ENCODE results near the gene HNRNPK.

DNA sequence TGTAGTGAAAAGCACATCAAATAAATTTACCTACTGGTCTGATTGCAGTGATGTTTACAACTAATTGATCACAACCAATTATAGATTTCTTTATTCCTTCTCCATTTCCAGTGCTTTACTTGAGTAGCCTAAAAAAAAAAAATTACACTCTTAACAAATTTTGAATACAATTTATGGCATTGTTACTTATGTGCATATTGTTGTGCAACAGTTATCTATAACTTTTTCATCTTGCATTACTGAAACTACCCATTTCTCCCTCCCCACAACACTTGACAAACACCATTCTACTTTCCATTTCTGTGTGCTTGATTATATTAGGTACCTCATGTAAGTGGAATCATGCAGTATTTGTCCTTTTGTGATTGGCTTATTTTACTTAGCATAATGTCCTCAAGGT lies 12.9 kb upstream of the HNRNPK start:
- no peak for TF ChIP-seq FOXK1 (CRISPR knock-in tag; IDR thresholded peaks at IDR 0.05)
- TF ChIP-seq, protein P1, sequence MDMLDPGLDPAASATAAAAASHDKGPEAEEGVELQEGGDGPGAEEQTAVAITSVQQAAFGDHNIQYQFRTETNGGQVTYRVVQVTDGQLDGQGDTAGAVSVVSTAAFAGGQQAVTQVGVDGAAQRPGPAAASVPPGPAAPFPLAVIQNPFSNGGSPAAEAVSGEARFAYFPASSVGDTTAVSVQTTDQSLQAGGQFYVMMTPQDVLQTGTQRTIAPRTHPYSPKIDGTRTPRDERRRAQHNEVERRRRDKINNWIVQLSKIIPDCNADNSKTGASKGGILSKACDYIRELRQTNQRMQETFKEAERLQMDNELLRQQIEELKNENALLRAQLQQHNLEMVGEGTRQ (CRISPR knock-in tag; IDR thresholded peaks at IDR 0.05), result no peak
- TF ChIP-seq, protein P2, sequence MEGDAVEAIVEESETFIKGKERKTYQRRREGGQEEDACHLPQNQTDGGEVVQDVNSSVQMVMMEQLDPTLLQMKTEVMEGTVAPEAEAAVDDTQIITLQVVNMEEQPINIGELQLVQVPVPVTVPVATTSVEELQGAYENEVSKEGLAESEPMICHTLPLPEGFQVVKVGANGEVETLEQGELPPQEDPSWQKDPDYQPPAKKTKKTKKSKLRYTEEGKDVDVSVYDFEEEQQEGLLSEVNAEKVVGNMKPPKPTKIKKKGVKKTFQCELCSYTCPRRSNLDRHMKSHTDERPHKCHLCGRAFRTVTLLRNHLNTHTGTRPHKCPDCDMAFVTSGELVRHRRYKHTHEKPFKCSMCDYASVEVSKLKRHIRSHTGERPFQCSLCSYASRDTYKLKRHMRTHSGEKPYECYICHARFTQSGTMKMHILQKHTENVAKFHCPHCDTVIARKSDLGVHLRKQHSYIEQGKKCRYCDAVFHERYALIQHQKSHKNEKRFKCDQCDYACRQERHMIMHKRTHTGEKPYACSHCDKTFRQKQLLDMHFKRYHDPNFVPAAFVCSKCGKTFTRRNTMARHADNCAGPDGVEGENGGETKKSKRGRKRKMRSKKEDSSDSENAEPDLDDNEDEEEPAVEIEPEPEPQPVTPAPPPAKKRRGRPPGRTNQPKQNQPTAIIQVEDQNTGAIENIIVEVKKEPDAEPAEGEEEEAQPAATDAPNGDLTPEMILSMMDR (IDR thresholded peaks at IDR 0.05), result no peak
- TF ChIP-seq, protein P3, sequence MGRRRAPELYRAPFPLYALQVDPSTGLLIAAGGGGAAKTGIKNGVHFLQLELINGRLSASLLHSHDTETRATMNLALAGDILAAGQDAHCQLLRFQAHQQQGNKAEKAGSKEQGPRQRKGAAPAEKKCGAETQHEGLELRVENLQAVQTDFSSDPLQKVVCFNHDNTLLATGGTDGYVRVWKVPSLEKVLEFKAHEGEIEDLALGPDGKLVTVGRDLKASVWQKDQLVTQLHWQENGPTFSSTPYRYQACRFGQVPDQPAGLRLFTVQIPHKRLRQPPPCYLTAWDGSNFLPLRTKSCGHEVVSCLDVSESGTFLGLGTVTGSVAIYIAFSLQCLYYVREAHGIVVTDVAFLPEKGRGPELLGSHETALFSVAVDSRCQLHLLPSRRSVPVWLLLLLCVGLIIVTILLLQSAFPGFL (CRISPR knock-in tag; IDR thresholded peaks at IDR 0.05; ENCODE audit: borderline replicate concordance), result no peak
